Amniotic stem cell (primary cell): ENCODE data around the gene CUL4A.
"Not testable (repeated sequence)": the region's sequence is repeated elsewhere in the genome, so short reads cannot be mapped to it uniquely, and the experiment has no call there.

Experiments used
- DNase-seq: peaks from one replicate; lab custom pipeline; 2025; lab: John Stamatoyannopoulos, UW

Gene CUL4A

DNA sequence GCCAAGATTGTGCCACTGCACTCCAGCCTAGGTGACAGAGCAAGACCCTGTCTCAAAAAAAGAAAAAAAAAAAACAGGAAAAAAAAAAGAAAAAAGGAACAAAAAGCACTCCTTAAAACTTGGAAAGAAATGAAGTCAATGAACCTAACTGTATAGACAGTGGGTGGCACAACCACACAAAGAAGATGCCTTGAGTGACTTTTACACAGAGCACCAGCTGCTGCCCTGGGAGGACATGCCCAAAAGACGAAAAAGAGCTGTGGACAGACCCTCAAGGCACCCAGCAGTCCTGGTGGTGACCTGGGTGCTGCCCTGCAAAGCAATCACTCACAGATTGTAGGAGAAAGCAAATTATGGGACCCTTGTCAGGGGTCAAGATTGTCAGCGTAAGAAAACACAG lies 81.7 kb downstream of the CUL4A start:
- DNase-seq, result no peak

DNA sequence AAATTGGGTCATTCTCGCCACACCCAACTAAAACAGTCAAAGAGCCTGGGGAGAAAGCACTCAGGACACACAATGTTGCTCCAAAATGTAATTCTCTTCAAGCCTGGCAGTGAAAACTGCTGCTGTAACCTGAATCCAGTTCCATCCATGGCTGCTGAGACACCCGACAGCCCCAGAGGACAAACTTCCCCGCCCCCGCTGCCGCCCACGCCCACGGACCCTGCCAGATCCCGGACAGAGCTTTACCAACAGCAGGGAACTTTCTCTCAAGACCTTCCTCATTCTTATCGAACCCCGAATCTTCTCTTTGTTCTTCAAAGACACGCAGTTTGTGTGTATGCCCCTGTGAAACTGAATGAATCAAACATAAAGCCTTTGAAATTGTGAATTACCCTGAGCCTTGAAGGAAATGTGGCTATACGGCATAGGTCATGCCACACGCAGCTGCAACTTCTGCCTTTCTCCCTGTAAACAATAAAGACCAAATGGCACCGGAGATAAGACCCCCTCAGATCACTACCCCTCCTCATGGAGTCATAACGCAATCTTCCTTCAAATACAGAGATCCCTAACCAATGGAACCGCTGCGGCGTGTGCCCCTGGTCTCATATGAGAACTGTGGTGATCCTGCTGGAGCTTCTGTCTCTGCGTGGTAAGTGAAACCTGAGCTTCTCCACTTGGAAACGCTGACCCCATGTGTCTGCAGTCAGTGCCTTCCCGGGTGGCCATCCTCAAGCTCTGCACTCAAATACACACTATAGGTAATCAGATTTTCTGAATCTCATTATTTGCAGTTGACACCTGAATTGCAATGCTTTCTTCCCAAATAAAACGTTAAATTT lies 82.8 kb downstream of the CUL4A start:
- no peak for DNase-seq

- no peak for DNase-seq
These were observed 84.3 kb downstream of the CUL4A start for GRCh38 chr13:113293686-113294085.

DNA sequence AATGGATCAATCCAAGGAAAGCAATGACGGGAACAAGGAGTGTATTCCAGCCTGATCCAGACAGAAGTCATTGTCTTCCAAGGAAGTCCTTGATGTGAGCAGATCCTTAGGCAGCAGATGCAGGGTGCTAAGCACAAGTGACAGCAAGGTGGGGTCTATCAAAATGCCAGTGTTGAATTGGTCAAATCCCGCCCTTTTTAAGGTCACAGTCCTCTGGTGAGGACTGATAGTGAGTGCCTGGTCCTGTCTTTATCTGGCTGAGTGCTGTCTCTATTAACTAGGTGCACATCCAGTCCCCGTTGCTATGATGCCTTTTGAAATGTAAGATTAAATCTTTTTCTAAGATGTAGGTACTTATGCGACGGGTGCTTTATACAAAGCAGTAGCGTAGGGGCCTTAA lies 86.4 kb downstream of the CUL4A start:
- no peak for DNase-seq

- DNase-seq, result peak; percentile 86
These were observed 87.5 kb downstream of the CUL4A start, which contains the start of gene LAMP1 for GRCh38 chr13:113296823-113297369. Gene LAMP1 (plus strand): TSS chr13:113297239. CDS start chr13:113297435, 196 bp downstream.

DNA sequence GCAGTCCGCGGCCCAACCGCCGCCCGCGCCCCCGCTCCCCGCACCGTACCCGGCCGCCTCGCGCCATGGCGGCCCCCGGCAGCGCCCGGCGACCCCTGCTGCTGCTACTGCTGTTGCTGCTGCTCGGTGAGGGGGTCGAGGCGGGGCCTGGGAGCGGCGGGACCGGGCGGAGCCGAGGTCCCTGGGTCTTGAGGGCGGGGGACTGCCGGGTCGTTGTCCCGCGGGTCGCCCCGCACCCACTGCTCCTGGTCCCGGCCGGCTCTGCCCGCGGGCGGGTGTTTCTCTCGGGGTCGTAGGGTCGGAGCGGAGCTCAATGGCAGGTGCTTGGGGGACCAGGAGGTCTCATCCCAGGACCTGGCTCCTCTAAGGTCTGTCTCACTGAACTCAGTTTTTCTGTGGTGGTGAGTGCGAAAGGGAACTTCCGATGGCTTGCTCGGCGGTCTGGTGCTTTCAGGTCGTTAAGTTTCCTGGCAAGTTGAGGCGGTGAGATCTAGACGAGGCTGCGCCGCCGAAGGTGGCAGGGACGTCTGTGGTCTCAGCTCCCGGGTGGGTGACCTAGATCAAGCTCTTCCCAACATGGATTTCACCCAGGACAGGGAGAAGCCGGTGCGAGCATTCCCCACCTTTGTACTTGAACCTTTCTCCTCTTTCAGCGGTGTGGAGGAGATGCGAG lies 88.1 kb downstream of the CUL4A start:
- no peak for DNase-seq

DNA sequence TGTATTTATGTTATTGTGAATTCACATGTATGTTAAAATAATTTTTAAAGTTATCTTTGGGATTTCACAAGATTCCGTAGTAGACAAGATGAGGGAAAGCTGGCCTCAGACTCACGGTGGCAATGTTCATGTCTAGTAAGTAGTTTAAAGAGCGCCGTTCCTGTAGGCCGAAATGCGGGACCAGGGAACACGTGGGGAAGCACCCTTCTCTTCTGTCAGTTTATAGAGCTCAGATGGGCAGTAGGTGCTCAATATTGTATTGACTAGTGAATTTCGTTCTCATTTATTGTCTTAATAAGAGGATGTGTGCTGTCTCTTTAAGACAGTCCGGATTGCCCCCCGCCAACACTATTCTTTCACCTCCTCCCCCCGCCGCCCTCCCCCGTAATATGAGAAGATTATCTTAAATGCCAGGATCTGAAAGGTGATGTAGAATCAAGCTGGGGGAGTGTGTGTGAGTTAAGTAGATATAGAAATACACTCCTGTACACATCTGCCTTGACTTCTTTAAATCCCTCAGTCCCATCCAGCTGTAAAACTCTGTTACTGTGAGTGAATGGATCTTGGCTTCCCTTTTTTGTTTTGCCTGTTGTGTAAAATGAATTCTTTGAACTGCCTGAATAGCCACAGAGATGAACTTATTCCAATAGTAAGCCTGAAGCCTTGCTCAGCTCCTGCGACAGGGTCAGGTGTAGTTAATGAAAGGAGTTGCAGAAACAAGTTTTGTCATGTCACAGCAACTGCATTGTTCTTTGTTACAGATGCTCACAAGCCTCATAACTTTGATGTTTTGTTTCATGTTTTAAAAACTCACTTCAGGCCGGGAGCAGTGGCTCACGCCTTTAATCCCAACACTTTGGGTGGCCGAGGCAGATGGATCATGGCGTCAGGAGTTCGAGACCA lies 88.9 kb downstream of the CUL4A start:
- no peak for DNase-seq

DNA sequence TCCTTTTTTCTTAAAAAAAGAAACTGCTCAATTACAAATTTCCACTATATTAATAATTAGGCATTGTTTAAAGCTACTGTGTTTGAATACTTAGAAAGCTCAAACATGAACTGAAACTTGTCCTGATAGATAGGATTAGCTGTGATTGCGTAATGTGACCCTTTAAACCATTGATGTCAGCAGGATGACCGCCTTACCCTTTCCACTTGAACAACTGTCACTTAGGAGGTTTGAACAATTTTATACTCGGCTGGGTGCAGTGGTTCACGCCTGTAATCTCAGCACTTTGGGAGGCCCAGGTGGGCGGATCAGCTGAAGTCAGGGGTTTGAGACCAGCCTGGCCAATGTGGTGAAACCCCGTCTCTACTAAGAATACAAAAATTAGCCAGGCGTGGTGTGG lies 90.5 kb downstream of the CUL4A start:
- no peak for DNase-seq

GRCh38 chr13:113302986-113303385 lies 93.6 kb downstream of the CUL4A start:
- DNase-seq, result no peak

DNA sequence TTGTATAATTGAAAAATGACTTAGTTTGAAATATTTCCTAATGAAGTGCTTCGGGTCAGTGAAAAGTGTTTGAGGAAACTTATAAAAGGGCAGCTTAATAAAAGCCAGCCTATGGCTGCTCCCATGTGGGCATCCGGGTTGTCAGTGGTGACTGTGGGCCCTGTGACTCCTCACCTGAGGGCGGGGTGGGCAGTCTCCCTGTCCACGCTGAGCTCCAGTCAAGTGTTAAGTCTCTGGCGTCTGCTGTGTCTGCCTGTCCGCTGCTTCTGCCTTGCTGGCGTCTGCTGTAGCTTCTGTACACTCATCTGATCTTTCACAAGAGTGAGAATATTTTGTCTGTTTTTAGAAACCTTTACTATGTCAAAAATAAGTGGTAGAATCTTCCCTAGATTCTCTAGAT lies 94.7 kb downstream of the CUL4A start:
- no peak for DNase-seq

DNA sequence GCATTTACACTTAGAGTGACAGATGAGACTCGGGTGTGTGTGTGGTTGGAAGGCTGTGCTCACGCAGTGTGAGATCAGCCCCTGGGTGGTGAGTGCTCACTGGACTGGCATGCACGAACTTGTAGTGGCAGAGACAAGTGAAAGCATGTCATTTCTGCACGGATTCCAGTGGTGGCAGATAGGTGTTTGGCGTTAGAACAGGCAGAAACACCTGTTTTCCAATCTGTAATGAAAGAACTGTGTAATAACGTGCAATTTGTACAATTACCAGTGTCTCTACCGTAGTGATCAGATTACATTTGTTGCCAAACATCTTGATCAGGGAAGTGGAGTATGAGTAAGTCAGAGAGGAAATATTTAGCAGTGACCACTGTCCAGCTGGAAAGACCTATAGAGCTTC lies 95.8 kb downstream of the CUL4A start:
- no peak for DNase-seq

GRCh38 chr13:113307491-113307890 lies 98.1 kb downstream of the CUL4A start:
- no peak for DNase-seq

- DNase-seq, result no peak
These were observed 100.1 kb downstream of the CUL4A start for GRCh38 chr13:113309473-113309872.

DNA sequence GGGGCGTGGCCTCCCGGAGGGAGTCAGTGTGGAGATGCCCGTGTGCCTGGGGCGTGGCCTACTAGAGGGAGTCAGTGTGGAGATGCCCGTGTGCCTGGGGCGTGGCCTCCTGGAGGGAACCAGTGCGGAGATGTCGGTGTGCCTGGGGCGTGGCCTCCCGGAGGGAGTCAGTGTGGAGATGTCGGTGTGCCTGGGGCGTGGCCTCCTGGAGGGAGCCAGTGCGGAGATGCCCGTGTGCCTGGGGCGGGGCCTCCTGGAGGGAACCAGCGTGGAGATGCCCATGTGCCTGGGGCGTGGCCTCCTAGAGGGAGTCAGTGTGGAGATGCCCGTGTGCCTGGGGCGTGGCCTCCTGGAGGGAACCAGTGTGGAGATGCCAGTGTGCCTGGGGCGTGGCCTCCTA lies 104.7 kb downstream of the CUL4A start:
- DNase-seq, result not testable (repeated sequence)

DNA sequence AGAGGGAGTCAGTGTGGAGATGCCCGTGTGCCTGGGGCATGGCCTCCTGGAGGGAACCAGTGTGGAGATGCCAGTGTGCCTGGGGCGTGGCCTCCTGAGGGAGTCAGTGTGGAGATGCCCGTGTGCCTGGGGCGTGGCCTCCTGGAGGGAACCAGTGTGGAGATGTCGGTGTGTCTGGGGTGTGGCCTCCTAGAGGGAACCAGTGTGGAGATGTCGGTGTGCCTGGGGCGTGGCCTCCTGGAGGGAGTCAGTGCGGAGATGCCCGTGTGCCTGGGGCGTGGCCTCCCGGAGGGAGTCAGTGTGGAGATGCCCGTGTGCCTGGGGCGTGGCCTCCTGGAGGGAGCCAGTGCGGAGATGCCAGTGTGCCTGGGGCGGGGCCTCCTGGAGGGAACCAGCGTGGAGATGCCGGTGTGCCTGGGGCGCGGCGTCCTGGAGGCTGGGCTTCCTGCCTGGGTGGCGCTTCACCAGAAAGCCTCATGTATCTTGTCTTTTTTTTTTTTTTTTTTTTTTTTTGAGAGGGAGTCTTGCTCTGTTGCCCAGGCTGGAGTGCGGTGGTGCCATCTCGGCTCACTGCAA lies 105.6 kb downstream of the CUL4A start:
- DNase-seq, result not testable (repeated sequence)

DNA sequence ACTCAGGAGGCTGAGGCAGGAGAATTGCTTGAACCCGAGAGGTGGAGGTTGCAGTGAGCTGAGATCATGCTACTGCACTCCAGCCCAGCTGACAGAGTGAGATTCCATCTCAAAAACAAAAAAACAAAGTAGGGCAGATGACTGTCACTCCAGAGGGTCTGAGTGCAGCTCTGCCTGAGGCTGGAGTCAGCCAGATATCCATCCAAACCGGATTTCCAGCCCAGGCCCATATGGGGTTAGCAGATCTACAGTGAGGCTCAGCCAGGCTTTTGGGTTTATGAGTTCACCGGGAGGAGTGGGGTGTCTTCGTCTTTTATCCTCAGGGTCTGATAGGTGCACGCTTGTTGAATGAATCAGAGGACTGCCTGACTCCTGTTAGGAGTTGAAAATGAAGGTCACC lies 106.6 kb downstream of the CUL4A start:
- DNase-seq, result no peak
